ENCODE results near the gene NEK6.

The NEK6 gene

GRCh38 chr9:124260769-124261603, 3.2 kb downstream of the NEK6 start:
- DNase-seq (ENCODE audit: extremely low read depth in 1 of 2, low read depth in 1 of 2) = no peak

GRCh38 chr9:124261736-124262648, 4.2 kb downstream of the NEK6 start:
- DNase-seq (ENCODE audit: extremely low read depth in 1 of 2, low read depth in 1 of 2) = no peak

- DNase-seq (ENCODE audit: extremely low read depth in 1 of 2, low read depth in 1 of 2) = no peak
Observed at GRCh38 chr9:124262649-124262972, 4.9 kb downstream of the NEK6 start.

- DNase-seq (ENCODE audit: extremely low read depth in 1 of 2, low read depth in 1 of 2) = no peak
Observed at GRCh38 chr9:124263213-124263612, 5.5 kb downstream of the NEK6 start.

- no peak for DNase-seq (ENCODE audit: extremely low read depth in 1 of 2, low read depth in 1 of 2)
Observed at GRCh38 chr9:124263800-124264426, 6.2 kb downstream of the NEK6 start.

- DNase-seq (ENCODE audit: extremely low read depth in 1 of 2, low read depth in 1 of 2) = no peak
Observed at GRCh38 chr9:124264823-124265233, 7.1 kb downstream of the NEK6 start.

- DNase-seq (ENCODE audit: extremely low read depth in 1 of 2, low read depth in 1 of 2) = no peak
Observed at GRCh38 chr9:124265551-124265950, 7.8 kb downstream of the NEK6 start.

- DNase-seq (ENCODE audit: extremely low read depth in 1 of 2, low read depth in 1 of 2) = no peak
Observed at GRCh38 chr9:124266139-124266825, 8.5 kb downstream of the NEK6 start.

- DNase-seq (ENCODE audit: extremely low read depth in 1 of 2, low read depth in 1 of 2) = no peak
Observed at GRCh38 chr9:124266826-124267201, 9.1 kb downstream of the NEK6 start.

GRCh38 chr9:124267271-124267807, 9.6 kb downstream of the NEK6 start:
- no peak for DNase-seq (ENCODE audit: extremely low read depth in 1 of 2, low read depth in 1 of 2)

- DNase-seq (ENCODE audit: extremely low read depth in 1 of 2, low read depth in 1 of 2) = no peak
Observed at GRCh38 chr9:124268248-124268647, 10.5 kb downstream of the NEK6 start.

GRCh38 chr9:124268661-124269060, 10.9 kb downstream of the NEK6 start:
- DNase-seq (ENCODE audit: extremely low read depth in 1 of 2, low read depth in 1 of 2) = no peak

GRCh38 chr9:124269556-124269955, 11.8 kb downstream of the NEK6 start:
- DNase-seq (ENCODE audit: extremely low read depth in 1 of 2, low read depth in 1 of 2) = no peak

- no peak for DNase-seq (ENCODE audit: extremely low read depth in 1 of 2, low read depth in 1 of 2)
Observed at GRCh38 chr9:124270504-124271335, 13.0 kb downstream of the NEK6 start.

GRCh38 chr9:124271660-124272059, 13.9 kb downstream of the NEK6 start:
- DNase-seq (ENCODE audit: extremely low read depth in 1 of 2, low read depth in 1 of 2) = no peak

- DNase-seq (ENCODE audit: extremely low read depth in 1 of 2, low read depth in 1 of 2) = no peak
Observed at GRCh38 chr9:124272118-124272517, 14.4 kb downstream of the NEK6 start.

- no peak for DNase-seq (ENCODE audit: extremely low read depth in 1 of 2, low read depth in 1 of 2)
Observed at GRCh38 chr9:124272979-124273378, 15.2 kb downstream of the NEK6 start.

GRCh38 chr9:124273427-124274160, 15.8 kb downstream of the NEK6 start:
- no peak for DNase-seq (ENCODE audit: extremely low read depth in 1 of 2, low read depth in 1 of 2)

GRCh38 chr9:124274226-124274625, 16.5 kb downstream of the NEK6 start:
- DNase-seq (ENCODE audit: extremely low read depth in 1 of 2, low read depth in 1 of 2) = no peak
